GM19099 (cell line): ENCODE measurements around the gene ANO10.

ENCODE experiments used
- POLR2A ChIP-seq: IDR thresholded peaks from 3 replicates; pipeline ENCODE4 v1.6.1; 2011; ENCODE audit warnings: low read depth; ENCODE audit not compliant: insufficient read length; ENCODE audit errors: extremely low read depth

The ANO10 gene

GRCh38 chr3:43388175-43388574, 233.6 kb downstream of the ANO10 start:
- TF ChIP-seq POLR2A, result no peak

GRCh38 chr3:43379343-43379742, 242.5 kb downstream of the ANO10 start:
- no peak for TF ChIP-seq POLR2A

- TF ChIP-seq POLR2A, result no peak
These were observed 243.5 kb downstream of the ANO10 start for GRCh38 chr3:43378066-43378935.

GRCh38 chr3:43373560-43373928, 248.3 kb downstream of the ANO10 start:
- no peak for TF ChIP-seq POLR2A

GRCh38 chr3:43372809-43373559, 248.8 kb downstream of the ANO10 start:
- no peak for TF ChIP-seq POLR2A

- TF ChIP-seq POLR2A, result no peak
These were observed 249.6 kb downstream of the ANO10 start for GRCh38 chr3:43372007-43372740.

- TF ChIP-seq POLR2A, result no peak
These were observed 250.3 kb downstream of the ANO10 start for GRCh38 chr3:43371494-43371893.

- no peak for TF ChIP-seq POLR2A
These were observed 251.4 kb downstream of the ANO10 start for GRCh38 chr3:43370293-43370980.

- TF ChIP-seq POLR2A, result no peak
These were observed 252.2 kb downstream of the ANO10 start for GRCh38 chr3:43369404-43370292.

- no peak for TF ChIP-seq POLR2A
These were observed 254.9 kb downstream of the ANO10 start for GRCh38 chr3:43366885-43367284.

- TF ChIP-seq POLR2A, result no peak
These were observed 255.3 kb downstream of the ANO10 start for GRCh38 chr3:43366481-43366880.

GRCh38 chr3:43365601-43366305, 256.1 kb downstream of the ANO10 start:
- no peak for TF ChIP-seq POLR2A

GRCh38 chr3:43364926-43365325, 256.9 kb downstream of the ANO10 start:
- TF ChIP-seq POLR2A, result no peak
